ENCODE data around the gene CCSAP.

DNA sequence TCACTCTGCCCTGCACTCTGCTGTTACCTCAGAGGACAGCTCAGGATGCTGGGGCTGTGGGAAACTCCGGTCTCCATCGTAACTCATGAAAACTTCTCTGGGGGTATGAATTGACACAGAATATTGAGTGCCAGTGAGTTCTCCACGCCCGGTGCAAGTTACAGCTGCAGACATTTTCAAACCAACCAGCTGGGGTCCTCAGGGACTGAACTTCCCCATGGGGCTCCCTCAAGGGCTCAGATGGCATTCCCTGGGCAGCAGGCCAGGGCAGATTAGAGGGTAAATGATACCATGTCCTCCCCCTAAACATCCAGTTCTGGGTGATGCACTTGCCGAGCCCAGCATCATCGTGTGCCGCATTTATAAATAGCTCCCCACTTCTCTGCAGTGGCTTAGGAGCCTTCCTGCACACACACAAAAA lies 27.8 kb upstream of the CCSAP start:
- no peak for TF ChIP-seq CTCF (IDR thresholded peaks at IDR 0.05; ENCODE audit: insufficient read depth, low read depth, low read length)
- TF ChIP-seq EZH2 (IDR thresholded peaks at IDR 0.05; ENCODE audit: insufficient read depth, low read length): no peak

Data from astrocyte (in vitro differentiated cells and primary cell).